GM21423 (cell line): Measurements from ENCODE around the gene GALNT17.

Experiments
- ATAC-seq: cut with Tn5 transposase; IDR thresholded peaks from one replicate; pipeline ENCODE4 v1.9.1; 2021; ENCODE audit warnings: mild to moderate bottlenecking, moderate library complexity; ENCODE audit not compliant: unreplicated experiment

The GALNT17 gene

GRCh38 chr7:71377469-71377868 lies 245.5 kb downstream of the GALNT17 start:
- no peak for ATAC-seq

GRCh38 chr7:71384094-71384493 lies 252.2 kb downstream of the GALNT17 start:
- no peak for ATAC-seq

- ATAC-seq = no peak
Measured at GRCh38 chr7:71385330-71385729, 253.4 kb downstream of the GALNT17 start.

- ATAC-seq = no peak
Measured at GRCh38 chr7:71386152-71386785, 254.3 kb downstream of the GALNT17 start.

- no peak for ATAC-seq
Measured at GRCh38 chr7:71388181-71388580, 256.2 kb downstream of the GALNT17 start.

- ATAC-seq = no peak
Measured at GRCh38 chr7:71389976-71390375, 258.0 kb downstream of the GALNT17 start.

- no peak for ATAC-seq
Measured at GRCh38 chr7:71393661-71394060, 261.7 kb downstream of the GALNT17 start.

- ATAC-seq = no peak
Measured at GRCh38 chr7:71402684-71403083, 270.7 kb downstream of the GALNT17 start.

GRCh38 chr7:71403202-71403946 lies 271.4 kb downstream of the GALNT17 start:
- no peak for ATAC-seq

GRCh38 chr7:71404726-71405345 lies 272.9 kb downstream of the GALNT17 start:
- no peak for ATAC-seq

GRCh38 chr7:71408271-71408670 lies 276.3 kb downstream of the GALNT17 start:
- no peak for ATAC-seq

- no peak for ATAC-seq
Measured at GRCh38 chr7:71409550-71410157, 277.7 kb downstream of the GALNT17 start.

- ATAC-seq = no peak
Measured at GRCh38 chr7:71411475-71411874, 279.5 kb downstream of the GALNT17 start.

GRCh38 chr7:71414490-71414889 lies 282.5 kb downstream of the GALNT17 start:
- ATAC-seq = no peak

GRCh38 chr7:71419546-71420337 lies 287.8 kb downstream of the GALNT17 start:
- no peak for ATAC-seq

GRCh38 chr7:71422104-71422503 lies 290.2 kb downstream of the GALNT17 start:
- ATAC-seq = no peak

GRCh38 chr7:71424166-71425035 lies 292.5 kb downstream of the GALNT17 start:
- ATAC-seq = no peak

- ATAC-seq = no peak
Measured at GRCh38 chr7:71429083-71429482, 297.1 kb downstream of the GALNT17 start.

- ATAC-seq = no peak
Measured at GRCh38 chr7:71430246-71430645, 298.3 kb downstream of the GALNT17 start.

- no peak for ATAC-seq
Measured at GRCh38 chr7:71439321-71439720, 307.4 kb downstream of the GALNT17 start.
